ENCODE data around the gene ARSK.

ARSK gene

GRCh38 chr5:95647886-95648860 is 93.3 kb downstream of the ARSK start:
- DNase-seq (ENCODE audit: low spot score) = no peak

- DNase-seq (ENCODE audit: low spot score) = no peak
Observed at GRCh38 chr5:95649274-95649673, 94.4 kb downstream of the ARSK start.

- DNase-seq (ENCODE audit: low spot score) = no peak
Observed at GRCh38 chr5:95649842-95650620, 95.1 kb downstream of the ARSK start.

- no peak for DNase-seq (ENCODE audit: low spot score)
Observed at GRCh38 chr5:95652849-95653248, 97.9 kb downstream of the ARSK start.

GRCh38 chr5:95654196-95654595 is 99.3 kb downstream of the ARSK start:
- DNase-seq (ENCODE audit: low spot score) = no peak
